H1 (cell line): Measurements from ENCODE around the gene ILDR2. TPM values are rescaled to one million over a fixed set of nuclear protein-coding genes. Genes with fewer than 3 reads are reported as not detected.

Experiments used
- CTCF ChIA-PET: fragments of 300-600 bp; sonication (Branson Sonifier 250); formaldehyde crosslinking; loops from one replicate; lab custom pipeline; 2021; ENCODE audit not compliant: partially characterized antibody; lab: Charles Lee
- POLR2A ChIA-PET: fragments of 300-600 bp; sonication (Branson Sonifier 250); formaldehyde crosslinking; loops from one replicate; lab custom pipeline; 2021; ENCODE audit warnings: inconsistent platforms; ENCODE audit not compliant: partially characterized antibody; lab: Charles Lee
- DNase-seq, 2 experiments: peaks; one replicate each; pipeline versions ENCODE4 v3.0.0 to v3.0.0-alpha.2; 2010 to 2022; ENCODE audit warnings: low spot score in 2 of 2, low read depth in 1 of 2, mixed read lengths in 1 of 2
- FAIRE-seq: peaks from 2 replicates; lab custom pipeline; 2011; peaks lifted over from hg19 to GRCh38; lab: Jason Lieb, UNC
- H2AFZ ChIP-seq: 2 replicates; pipeline ENCODE4 v1.8.1; 2012; ENCODE audit warnings: low read length, inconsistent platforms
- H2AK5ac ChIP-seq: 2 replicates; pipeline ENCODE4 v1.6.1; 2013; ENCODE audit warnings: low read depth, low read length
- H2BK120ac ChIP-seq: replicated peaks from 2 replicates; pipeline ENCODE3; 2013; ENCODE audit warnings: low read depth, low read length, inconsistent platforms
- H2BK12ac ChIP-seq: 2 replicates; pipeline ENCODE4 v1.6.1; 2013; ENCODE audit warnings: low read depth, low read length
- H2BK15ac ChIP-seq: 2 replicates; pipeline ENCODE4 v1.6.1; 2013; ENCODE audit warnings: low read length
- H2BK20ac ChIP-seq: 2 replicates; pipeline ENCODE4 v1.6.1; 2013; ENCODE audit warnings: low read length
- H2BK5ac ChIP-seq: 2 replicates; pipeline ENCODE4 v1.6.1; 2013; ENCODE audit warnings: low read depth, low read length
- H3K14ac ChIP-seq: 2 replicates; pipeline ENCODE4 v1.6.1; 2013; ENCODE audit warnings: inconsistent platforms; ENCODE audit not compliant: insufficient read length
- H3K18ac ChIP-seq: 2 replicates; pipeline ENCODE4 v1.6.1; 2013; ENCODE audit warnings: low read length; ENCODE audit errors: extremely low read depth
- H3K23ac ChIP-seq: 2 replicates; pipeline ENCODE4 v1.6.1; 2013; ENCODE audit warnings: inconsistent platforms; ENCODE audit not compliant: insufficient read length
- H3K23me2 ChIP-seq: 2 replicates; pipeline ENCODE4 v1.6.1; 2013; ENCODE audit warnings: low read depth, low read length
- H3K27ac ChIP-seq: 2 replicates; pipeline ENCODE4 v1.6.1; 2011; ENCODE audit warnings: low read depth, low read length, inconsistent platforms
- H3K27me3 ChIP-seq, 4 experiments: replicated peaks in 1 of 4; 1 replicate in 1 of 4; 2 replicates in 3 of 4; pipeline versions ENCODE4 v1.6.1 to v1.8.1; 2011 to 2013; ENCODE audit warnings: low read length in 3 of 4, mild to moderate bottlenecking in 3 of 4, inconsistent platforms in 2 of 4, mixed read lengths in 2 of 4, moderate library complexity in 1 of 4; ENCODE audit not compliant: control insufficient read depth in 3 of 4, insufficient read depth in 3 of 4; ENCODE audit errors: extremely low read depth in 1 of 4
- H3K36me3 ChIP-seq, 4 experiments: 2 replicates each; pipeline versions ENCODE4 v1.6.1 to v1.8.1; 2011 to 2013; ENCODE audit warnings: mild to moderate bottlenecking in 4 of 4, low read length in 3 of 4, moderate library complexity in 2 of 4, control low read depth in 1 of 4, inconsistent platforms in 1 of 4; ENCODE audit not compliant: insufficient read depth in 4 of 4, control insufficient read depth in 2 of 4
- H3K4ac ChIP-seq: replicated peaks from 2 replicates; pipeline ENCODE3; 2013; ENCODE audit warnings: low read length, low read depth, mixed read lengths, inconsistent platforms; ENCODE audit not compliant: insufficient read length
- H3K4me1 ChIP-seq, 4 experiments: replicated peaks in 1 of 4; 1 replicate in 1 of 4; 2 replicates in 3 of 4; pipeline versions ENCODE4 v1.6.1 to v1.8.1; 2011 to 2013; ENCODE audit warnings: low read length in 3 of 4, inconsistent platforms in 2 of 4, mixed read lengths in 1 of 4; ENCODE audit not compliant: insufficient read depth in 4 of 4, control insufficient read depth in 3 of 4
- H3K4me2 ChIP-seq, 2 experiments: 2 replicates each; pipeline versions ENCODE4 v1.6.1 to v1.8.1; 2011 to 2013; ENCODE audit warnings: low read depth in 2 of 2, low read length in 2 of 2, control low read depth in 1 of 2, inconsistent platforms in 1 of 2, mild to moderate bottlenecking in 1 of 2; ENCODE audit not compliant: insufficient read depth in 1 of 2
- H3K4me3 ChIP-seq, 4 experiments: fragments of 200-600, 300-600 bp in 1 of 4; sonication (generic), shearing (Covaris generic), sonication (Bioruptor Twin) in 1 of 4; 2 replicates each; pipeline versions ENCODE4 v1.5.1 to v1.8.1; 2011 to 2016; ENCODE audit warnings: low read length in 4 of 4, low read depth in 3 of 4, control low read depth in 2 of 4, inconsistent platforms in 2 of 4, mild to moderate bottlenecking in 2 of 4, mixed read lengths in 1 of 4, moderate library complexity in 1 of 4; ENCODE audit not compliant: insufficient read depth in 2 of 4; ENCODE audit errors: extremely low read depth in 1 of 4
- H3K56ac ChIP-seq: replicated peaks from 2 replicates; pipeline ENCODE3; 2013; ENCODE audit warnings: low read depth, mild to moderate bottlenecking, mixed read lengths, low read length, inconsistent platforms; ENCODE audit not compliant: insufficient read length
- H3K79me1 ChIP-seq: 2 replicates; pipeline ENCODE4 v1.6.1; 2013; ENCODE audit warnings: low read depth, low read length, control low read depth
- H3K79me2 ChIP-seq, 2 experiments: 2 replicates each; pipeline versions ENCODE4 v1.6.1 to v1.8.1; 2012 to 2013; ENCODE audit warnings: low read length in 2 of 2, mild to moderate bottlenecking in 2 of 2, inconsistent platforms in 1 of 2; ENCODE audit not compliant: insufficient read depth in 2 of 2, control insufficient read depth in 1 of 2
- H3K9ac ChIP-seq, 4 experiments: replicated peaks in 1 of 4; 1 replicate in 1 of 4; 2 replicates in 3 of 4; pipeline versions ENCODE4 v1.6.1 to v1.8.1; 2011 to 2013; ENCODE audit warnings: low read depth in 3 of 4, low read length in 3 of 4, control low read depth in 2 of 4, mild to moderate bottlenecking in 2 of 4, moderate library complexity in 2 of 4, inconsistent platforms in 1 of 4; ENCODE audit errors: extremely low read depth in 1 of 4
- H3K9me3 ChIP-seq, 2 experiments: 2 replicates each; pipeline versions ENCODE4 v1.6.1 to v1.8.1; 2012 to 2013; ENCODE audit warnings: mild to moderate bottlenecking in 2 of 2, moderate library complexity in 2 of 2, control low read depth in 1 of 2, inconsistent platforms in 1 of 2, low read depth in 1 of 2, low read length in 1 of 2, mixed read lengths in 1 of 2; ENCODE audit not compliant: insufficient read depth in 2 of 2
- H4K20me1 ChIP-seq, 2 experiments: replicated peaks in 1 of 2; 2 replicates each; pipeline versions ENCODE3 to v1.8.1; 2011 to 2013; ENCODE audit warnings: inconsistent platforms in 2 of 2, low read length in 2 of 2, mild to moderate bottlenecking in 1 of 2; ENCODE audit not compliant: insufficient read depth in 2 of 2, control insufficient read depth in 1 of 2
- H4K5ac ChIP-seq: 2 replicates; pipeline ENCODE4 v1.6.1; 2013; ENCODE audit warnings: low read length, low read depth, mixed read lengths, inconsistent platforms; ENCODE audit not compliant: insufficient read length
- H4K8ac ChIP-seq: 2 replicates; pipeline ENCODE4 v1.8.0; 2013; ENCODE audit warnings: mild to moderate bottlenecking, moderate library complexity, low read length, inconsistent platforms; ENCODE audit not compliant: insufficient read depth; ENCODE audit errors: extremely low read depth
- H4K91ac ChIP-seq: replicated peaks from 2 replicates; pipeline ENCODE3; 2013; ENCODE audit warnings: low read length, mixed read lengths, inconsistent platforms; ENCODE audit not compliant: insufficient read length
- CREB1 ChIP-seq: IDR thresholded peaks from 2 replicates; pipeline ENCODE4 v1.6.1; 2012; ENCODE audit warnings: inconsistent platforms
- NRF1 ChIP-seq: IDR thresholded peaks from 2 replicates; pipeline ENCODE4 v1.6.1; 2011; ENCODE audit warnings: mild to moderate bottlenecking, low read depth, low read length, improper control_type of control experiment
- RAD21 ChIP-seq, 2 experiments: IDR thresholded peaks in 1 of 2; conservative IDR thresholded peaks in 1 of 2; 2 replicates each; pipeline ENCODE4 v1.6.1; 2011; ENCODE audit warnings: low read depth in 2 of 2, low read length in 2 of 2, improper control_type of control experiment in 1 of 2, inconsistent platforms in 1 of 2, mild to moderate bottlenecking in 1 of 2, moderate library complexity in 1 of 2
- RNF2 ChIP-seq: fragments of 200-900, 300-1000 bp; sonication (generic); IDR thresholded peaks from 2 replicates; pipeline ENCODE4 v1.7.1; 2016; ENCODE audit warnings: borderline replicate concordance, low read depth, mild to moderate bottlenecking, antibody characterized with exemption, low read length; ENCODE audit not compliant: poor library complexity, severe bottlenecking; ENCODE audit errors: missing control alignments
- SIN3A ChIP-seq, 2 experiments: IDR thresholded peaks in 1 of 2; conservative IDR thresholded peaks in 1 of 2; 2 replicates each; pipeline ENCODE4 v1.6.1; 2011 to 2012; ENCODE audit warnings: low read length in 2 of 2, improper control_type of control experiment in 1 of 2, low read depth in 1 of 2, mild to moderate bottlenecking in 1 of 2
- TEAD4 ChIP-seq: IDR thresholded peaks from 2 replicates; pipeline ENCODE4 v1.6.1; 2012; ENCODE audit warnings: low read depth, low read length, inconsistent platforms, mixed read lengths
- WGBS, 2 experiments: shearing (Covaris generic) in 1 of 2; methylation state at CpG; one replicate each; pipeline versions ENCODE4 v1.1.6 to v1.1.7; 2013 to 2015; ENCODE audit warnings: low lambda C conversion rate in 2 of 2, mixed read lengths in 2 of 2, inconsistent platforms in 1 of 2, low coverage in 1 of 2, missing lambda C conversion rate in 1 of 2; ENCODE audit not compliant: insufficient replicate concordance in 2 of 2, insufficient coverage in 1 of 2, insufficient read length in 1 of 2; ENCODE audit errors: extremely low coverage in 1 of 2, missing lambda C conversion rate in 1 of 2; 5-methylcytosine and 5-hydroxymethylcytosine counted together
- polyA plus RNA-seq, 7 experiments: library from polyadenylated mRNA; depleted of rRNA in 3 of 7; stranded (reverse) in 5 of 7; unstranded in 2 of 7; fragments of >200 nt in 5 of 7; fragments of 200-250 nt in 2 of 7; gene quantifications; 1 replicate in 5 of 7; 2 replicates in 1 of 7; 4 replicates in 1 of 7; pipeline versions ENCODE4 v1.2.1 to v1.2.3, GENCODE V29; 2011 to 2013; ENCODE audit warnings: missing spikeins in 2 of 7, mixed read lengths in 2 of 7
- total RNA-seq: library from RNA; stranded (reverse); fragmentation: NEBNext Ultra II Directional; extraction: Animal tissue kit (Norgen Biotek cat#: 25700); gene quantifications from 2 replicates; pipeline ENCODE4 v1.2.1, GENCODE V29; 2021

Gene ILDR2
- total and polyA plus RNA-seq, 2 of the 8 experiments (the other 6 are each of a cell fraction or from before 2014, with no cell fraction given) = 0.85 to 0.86 TPM

- Histone ChIP-seq H2BK12ac (peak overlapping the region; percentile 51; the same call in 1 of the 2 replicates), H2BK120ac (no peak overlapping the region), H2BK20ac (no peak overlapping the region), H2AK5ac (no peak overlapping the region), H3K9ac (no peak overlapping the region), H3K27me3 (peaks cover 4 to 18% (median 17%) of the 10 kb centered on the region in 4 experiments), H3K36me3 (no peaks in the 10 kb centered on the region), H3K4me3 (no peak overlapping the region), H2BK5ac (no peak overlapping the region), H3K27ac (no peak overlapping the region), H2BK15ac (no peak overlapping the region), H3K79me2 (no peaks in the 10 kb centered on the region), H2AFZ (no peak overlapping the region), H4K20me1 (no peaks in the 10 kb centered on the region), H3K4me1 (peaks cover 0 to 11% (median 1%) of the 10 kb centered on the region in 4 experiments; a peak in 2 of 7 replicates), H3K56ac (no peak overlapping the region), H4K91ac (no peak overlapping the region), H3K18ac (no peak overlapping the region), H3K4me2 (no peak overlapping the region), H3K79me1 (no peaks in the 10 kb centered on the region), H4K5ac (no peak overlapping the region), H3K4ac (no peak overlapping the region), H3K14ac (no peak overlapping the region), H3K9me3 (no peaks in the 10 kb centered on the region), H4K8ac (no peak overlapping the region), H3K23ac (no peak overlapping the region), H3K23me2 (peaks cover 2% of the 10 kb centered on the region; the same call in 1 of the 2 replicates)
- ChIA-PET CTCF (interaction anchor here (0.6 to 2.7 kb wide), 11 partner anchors 10 to 235 kb away, joined by 3 to 20 read pairs (median 4); no protein-coding TSS in a partner anchor), POLR2A (interaction anchor here (0.6 to 1.4 kb wide), 2 partner anchors 9 to 349 kb away, joined by 3 to 5 read pairs; no protein-coding TSS in a partner anchor)
- FAIRE-seq (peak; percentile 60), DNase-seq (no peak)
- TF ChIP-seq SIN3A (conservative IDR thresholded peaks at IDR 0.05 in 1 of 2, IDR thresholded peaks at IDR 0.05 in 1 of 2; ENCODE audit: low read depth in 1 of 2, low read length in 2 of 2) = peak in 1 of 2 experiments; percentile 79; a peak in 2 of 4 replicates
- TF ChIP-seq RNF2 = no peak
- TF ChIP-seq CREB1 = no peak
- TF ChIP-seq TEAD4 = peak; percentile 95
- no peak for TF ChIP-seq NRF1
- TF ChIP-seq RAD21 (IDR thresholded peaks at IDR 0.05 in 1 of 2, conservative IDR thresholded peaks at IDR 0.05 in 1 of 2; ENCODE audit: low read depth in 2 of 2, low read length in 2 of 2) = no peak
- WGBS, 2 experiments = 83% methylated on average over 8 of the region's 8 CpGs; no CpG with 5 or more reads in 1 of the 2 experiments
Measured at GRCh38 chr1:166925810-166926478, 49.4 kb downstream of the ILDR2 start.
